ENCODE results near the gene RASA2. TPM values are rescaled to one million over a fixed set of nuclear protein-coding genes. Genes with fewer than 3 reads are reported as not detected.

Gene RASA2
- total and polyA plus RNA-seq, 2 of the 4 experiments (the other 2 are of a cell fraction), result 6.1 to 14.0 TPM

DNA sequence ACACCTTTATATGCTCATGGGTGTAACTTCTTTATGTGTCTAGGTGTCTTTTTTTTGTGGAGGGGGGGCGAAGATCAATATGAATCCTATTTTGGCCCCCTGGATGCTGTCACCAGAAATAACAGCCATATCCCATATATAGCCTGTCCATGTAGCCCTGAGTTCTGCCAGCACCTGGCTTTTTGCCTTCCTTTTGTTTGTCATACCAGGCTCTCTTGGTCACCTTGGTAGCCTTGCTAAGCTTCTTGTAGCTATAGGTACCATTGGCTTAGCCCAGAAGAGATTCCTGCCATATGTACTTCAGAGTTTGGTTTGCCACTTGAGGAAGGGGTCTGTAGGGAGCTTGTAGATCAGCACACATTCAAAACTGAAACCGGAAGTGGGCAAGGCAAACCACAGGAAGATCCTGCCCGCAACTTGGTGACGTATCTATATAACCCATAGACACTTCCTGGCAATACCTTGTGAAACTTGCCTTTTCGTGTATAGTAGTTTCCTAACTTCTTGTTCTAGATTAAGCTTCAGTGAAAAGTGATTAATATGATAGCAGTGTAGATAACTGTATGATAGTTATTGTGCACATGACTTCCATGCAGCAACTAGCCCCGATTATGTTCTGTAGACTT lies 11.9 kb downstream of the RASA2 start:
- no peak overlapping the region for H2BK5ac ChIP-seq (ENCODE audit: low read depth, low read length, poor library complexity, severe bottlenecking)
- H3K4me3 ChIP-seq (ENCODE audit: insufficient read depth, low read depth, low read length), result no peak overlapping the region
- peaks cover 7% of the 10 kb centered on the region; the same call in 1 of the 2 replicates for H3K4me1 ChIP-seq (ENCODE audit: control insufficient read depth, insufficient read depth, low read length)
- no peak overlapping the region for H2BK20ac ChIP-seq (ENCODE audit: low read depth, low read length)
- H2AK9ac ChIP-seq (replicated peaks; ENCODE audit: low read depth, low read length, poor library complexity), result no peak overlapping the region
- ChIA-PET POLR2A (ENCODE audit: unreplicated experiment) (no interaction called here), CTCF (no interaction called here)
- H2AFZ ChIP-seq (replicated peaks; ENCODE audit: low read length, poor library complexity), result no peak overlapping the region
- TF ChIP-seq MXI1 (IDR thresholded peaks at IDR 0.05; ENCODE audit: borderline replicate concordance, low read depth, low read length), result no peak
- TF ChIP-seq RAD21 (IDR thresholded peaks at IDR 0.05; ENCODE audit: low read length), result no peak
- TF ChIP-seq CEBPB (IDR thresholded peaks at IDR 0.05; ENCODE audit: low read depth, low read length), result no peak
- no peak for TF ChIP-seq BHLHE40 (IDR thresholded peaks at IDR 0.05; ENCODE audit: low read depth, low read length)
- no peak overlapping the region for H3K56ac ChIP-seq (ENCODE audit: extremely low read depth, insufficient read depth, low read length)
- in situ Hi-C loops (cut with MboI; ENCODE audit: low sequenced_read_pairs), result no loop called here
- no peak overlapping the region for H2AK5ac ChIP-seq (ENCODE audit: low read depth, low read length)
- H3K27me3 ChIP-seq (ENCODE audit: control insufficient read depth, insufficient read depth, low read length), result no peaks in the 10 kb centered on the region
- H4K91ac ChIP-seq (ENCODE audit: insufficient read depth, low read depth, low read length), result no peak overlapping the region
- H3K79me1 ChIP-seq (ENCODE audit: low read depth in 1 of 2, low read length in 2 of 2), result peaks cover 8 to 39% of the 10 kb centered on the region in 2 experiments; a peak in 3 of 4 replicates
- no peak overlapping the region for H3K27ac ChIP-seq (ENCODE audit: insufficient read depth, low read length)
- H2BK120ac ChIP-seq (ENCODE audit: low read depth, low read length), result no peak overlapping the region
- no peak overlapping the region for H4K8ac ChIP-seq (ENCODE audit: low read depth in 2 of 2, low read length in 2 of 2)
- H3K9me3 ChIP-seq (ENCODE audit: control insufficient read depth, insufficient read depth, low read length), result no peaks in the 10 kb centered on the region
- H2BK15ac ChIP-seq (ENCODE audit: low read depth, low read length), result no peak overlapping the region
- ATAC-seq (ENCODE audit: low read depth), result no peak
- dilution Hi-C loops (cut with HindIII; ENCODE audit: low sequenced_read_pairs, unreplicated experiment), result no loop called here
- H4K5ac ChIP-seq (ENCODE audit: low read depth, low read length), result no peak overlapping the region
- no peak overlapping the region for H3K18ac ChIP-seq (ENCODE audit: low read depth, low read length)
- no peak overlapping the region for H3K14ac ChIP-seq (replicated peaks; ENCODE audit: low read depth, low read length)
- no peaks in the 10 kb centered on the region for H3K36me3 ChIP-seq (ENCODE audit: control insufficient read depth, insufficient read depth, low read length)
- H4K20me1 ChIP-seq (ENCODE audit: insufficient read depth, low read length), result peaks cover 25% of the 10 kb centered on the region
- no peak overlapping the region for H3K23ac ChIP-seq (ENCODE audit: low read depth, low read length)
- no peak overlapping the region for H3K4me2 ChIP-seq (ENCODE audit: low read depth, low read length)
- WGBS, 2 experiments (ENCODE audit: extremely low coverage in 2 of 2, insufficient read length in 1 of 2), result no CpG with 5 or more reads among the region's 6 CpGs
- no peak for DNase-seq
- intact Hi-C loops (cut with micrococcal nuclease), result no loop called here
- no peak overlapping the region for H3K9ac ChIP-seq (ENCODE audit: low read depth, low read length)
- 0 out of 2 replicates have a peak, but pooled peaks cover 3% of the 10 kb centered on the region for H3K9me1 ChIP-seq (ENCODE audit: insufficient read depth, low read length)
- no peak overlapping the region for H3K4ac ChIP-seq (ENCODE audit: low read depth, low read length)
- no TSS peak for BruUV-seq (replicated peaks)
